ENCODE results near the gene CREB3L2. TPM values are rescaled to one million over a fixed set of nuclear protein-coding genes. Genes with fewer than 3 reads are reported as not detected.

CREB3L2 gene
- polyA plus RNA-seq, 1 of the 3 experiments (the other 2 are of a cell fraction) = 22.9 TPM

GRCh38 chr7:137976232-137976631 lies 25.7 kb downstream of the CREB3L2 start:
- no peak for TF ChIP-seq USF1 (IDR thresholded peaks at IDR 0.05; ENCODE audit: borderline replicate concordance, low read depth)
- TF ChIP-seq TEAD4 (IDR thresholded peaks at IDR 0.05; ENCODE audit: borderline replicate concordance, insufficient read depth) = no peak
- no peak for TF ChIP-seq YY1 (IDR thresholded peaks at IDR 0.05; ENCODE audit: low read depth)
- no peak for TF ChIP-seq CHD2 (IDR thresholded peaks at IDR 0.05; ENCODE audit: low read length, partially characterized antibody)
- TF ChIP-seq TCF12 (IDR thresholded peaks at IDR 0.05) = peak; percentile 17; the same call in 1 of the 2 replicates
- no peaks in the 10 kb centered on the region for H3K27me3 ChIP-seq (ENCODE audit: insufficient read depth)
- H3F3A ChIP-seq (replicated peaks; ENCODE audit: insufficient read depth) = peaks cover 16% of the 10 kb centered on the region
- CTCF ChIA-PET = interaction anchor here (1.1 kb wide), 1 partner anchor 38 kb away, joined by 3 read pairs; no protein-coding TSS in a partner anchor
- no peaks in the 10 kb centered on the region; the same call in 1 of the 2 replicates for H4K20me1 ChIP-seq (ENCODE audit: insufficient read depth)
- H3K27ac ChIP-seq (ENCODE audit: low read depth in 2 of 2, low read length in 1 of 2) = peak overlapping the region in 1 of 2 experiments; percentile 2; a peak in 2 of 4 replicates
- no peak overlapping the region for H2AFZ ChIP-seq (ENCODE audit: low read depth)
- no peaks in the 10 kb centered on the region for H3K9me3 ChIP-seq
- no peak for DNase-seq
- no peak overlapping the region for H3K9ac ChIP-seq
- H3K9me2 ChIP-seq = no peaks in the 10 kb centered on the region
- peaks cover 97% of the 10 kb centered on the region for H3K79me2 ChIP-seq (ENCODE audit: insufficient read depth)
- peaks cover 23 to 34% of the 10 kb centered on the region in 2 experiments; a peak in 3 of 4 replicates for H3K4me1 ChIP-seq (ENCODE audit: control insufficient read depth in 1 of 2, insufficient read depth in 2 of 2, low read depth in 1 of 2, low read length in 1 of 2)
- WGBS (ENCODE audit: low lambda C conversion rate) = 96% methylated on average over 3 of the region's 3 CpGs
- POLR2A ChIA-PET = no interaction called here
- H3K4me3 ChIP-seq (ENCODE audit: low read depth in 2 of 2, low read length in 1 of 2) = no peak overlapping the region
- H3K36me3 ChIP-seq (replicated peaks in 1 of 2; ENCODE audit: control insufficient read depth in 1 of 2, insufficient read depth in 2 of 2, low read length in 1 of 2) = peaks cover 0 to 6% of the 10 kb centered on the region in 2 experiments
- H3K4me2 ChIP-seq = no peak overlapping the region

DNA sequence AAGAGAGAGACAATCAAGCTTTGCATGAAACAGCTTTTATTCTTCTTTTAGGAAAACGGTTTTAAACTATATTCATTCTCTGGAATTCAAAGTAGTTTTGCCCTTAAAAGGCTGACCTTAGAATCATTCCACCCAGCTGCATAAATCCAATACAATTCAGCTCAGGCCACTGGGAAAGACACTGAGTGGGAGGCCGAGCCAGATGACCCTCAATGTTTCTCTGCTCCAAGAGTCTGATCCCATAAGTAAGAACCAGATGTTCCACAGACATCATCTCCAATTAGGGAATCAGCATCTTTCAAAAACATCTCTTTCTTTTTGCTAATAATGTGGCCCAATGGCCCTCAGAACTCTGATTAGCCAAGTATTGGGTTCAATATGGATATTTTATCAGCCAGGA lies 26.1 kb downstream of the CREB3L2 start:
- peaks cover 0 to 6% of the 10 kb centered on the region in 2 experiments for H3K36me3 ChIP-seq (replicated peaks in 1 of 2; ENCODE audit: control insufficient read depth in 1 of 2, insufficient read depth in 2 of 2, low read length in 1 of 2)
- no peak overlapping the region for H3K4me2 ChIP-seq
- H3K4me3 ChIP-seq (ENCODE audit: low read depth in 2 of 2, low read length in 1 of 2) = no peak overlapping the region
- H3K27me3 ChIP-seq (ENCODE audit: insufficient read depth) = no peaks in the 10 kb centered on the region
- POLR2A ChIA-PET = no interaction called here
- peaks cover 97% of the 10 kb centered on the region for H3K79me2 ChIP-seq (ENCODE audit: insufficient read depth)
- TF ChIP-seq RCOR1 (IDR thresholded peaks at IDR 0.05; ENCODE audit: low read length) (no peak), TEAD4 (IDR thresholded peaks at IDR 0.05; ENCODE audit: borderline replicate concordance, insufficient read depth) (no peak), SMC3 (IDR thresholded peaks at IDR 0.05; ENCODE audit: low read depth, low read length) (no peak), JUND (IDR thresholded peaks at IDR 0.05) (no peak), NRF1 (IDR thresholded peaks at IDR 0.05; ENCODE audit: low read depth, low read length) (no peak), MXI1 (IDR thresholded peaks at IDR 0.05; ENCODE audit: low read depth, low read length) (no peak), MAX (IDR thresholded peaks at IDR 0.05; ENCODE audit: low read depth) (no peak), SIN3A (IDR thresholded peaks at IDR 0.05; ENCODE audit: borderline replicate concordance, low read depth, low read length) (no peak), YY1 (IDR thresholded peaks at IDR 0.05; ENCODE audit: low read depth) (no peak), FOXM1 (IDR thresholded peaks at IDR 0.05; ENCODE audit: low read depth) (no peak), FOXJ3 (CRISPR knock-in tag; IDR thresholded peaks at IDR 0.05) (no peak), MEF2A (IDR thresholded peaks at IDR 0.05; ENCODE audit: borderline replicate concordance, low read depth) (no peak), RAD21 (IDR thresholded peaks at IDR 0.05; ENCODE audit: low read length) (no peak)
- TF ChIP-seq, protein P1, sequence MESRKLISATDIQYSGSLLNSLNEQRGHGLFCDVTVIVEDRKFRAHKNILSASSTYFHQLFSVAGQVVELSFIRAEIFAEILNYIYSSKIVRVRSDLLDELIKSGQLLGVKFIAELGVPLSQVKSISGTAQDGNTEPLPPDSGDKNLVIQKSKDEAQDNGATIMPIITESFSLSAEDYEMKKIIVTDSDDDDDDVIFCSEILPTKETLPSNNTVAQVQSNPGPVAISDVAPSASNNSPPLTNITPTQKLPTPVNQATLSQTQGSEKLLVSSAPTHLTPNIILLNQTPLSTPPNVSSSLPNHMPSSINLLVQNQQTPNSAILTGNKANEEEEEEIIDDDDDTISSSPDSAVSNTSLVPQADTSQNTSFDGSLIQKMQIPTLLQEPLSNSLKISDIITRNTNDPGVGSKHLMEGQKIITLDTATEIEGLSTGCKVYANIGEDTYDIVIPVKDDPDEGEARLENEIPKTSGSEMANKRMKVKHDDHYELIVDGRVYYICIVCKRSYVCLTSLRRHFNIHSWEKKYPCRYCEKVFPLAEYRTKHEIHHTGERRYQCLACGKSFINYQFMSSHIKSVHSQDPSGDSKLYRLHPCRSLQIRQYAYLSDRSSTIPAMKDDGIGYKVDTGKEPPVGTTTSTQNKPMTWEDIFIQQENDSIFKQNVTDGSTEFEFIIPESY (IDR thresholded peaks at IDR 0.05; ENCODE audit: borderline replicate concordance, low read depth) = no peak
- TF ChIP-seq, protein P2, sequence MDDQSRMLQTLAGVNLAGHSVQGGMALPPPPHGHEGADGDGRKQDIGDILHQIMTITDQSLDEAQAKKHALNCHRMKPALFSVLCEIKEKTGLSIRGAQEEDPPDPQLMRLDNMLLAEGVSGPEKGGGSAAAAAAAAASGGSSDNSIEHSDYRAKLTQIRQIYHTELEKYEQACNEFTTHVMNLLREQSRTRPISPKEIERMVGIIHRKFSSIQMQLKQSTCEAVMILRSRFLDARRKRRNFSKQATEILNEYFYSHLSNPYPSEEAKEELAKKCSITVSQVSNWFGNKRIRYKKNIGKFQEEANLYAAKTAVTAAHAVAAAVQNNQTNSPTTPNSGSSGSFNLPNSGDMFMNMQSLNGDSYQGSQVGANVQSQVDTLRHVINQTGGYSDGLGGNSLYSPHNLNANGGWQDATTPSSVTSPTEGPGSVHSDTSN (IDR thresholded peaks at IDR 0.05) = no peak
- no peak overlapping the region for H2AFZ ChIP-seq (ENCODE audit: low read depth)
- peaks cover 21% of the 10 kb centered on the region for H3F3A ChIP-seq (replicated peaks; ENCODE audit: insufficient read depth)
- no peaks in the 10 kb centered on the region; the same call in 1 of the 2 replicates for H4K20me1 ChIP-seq (ENCODE audit: insufficient read depth)
- no peak overlapping the region for H3K9ac ChIP-seq
- WGBS (ENCODE audit: low lambda C conversion rate) = 75% methylated on average over 2 of the region's 2 CpGs
- no peaks in the 10 kb centered on the region for H3K9me3 ChIP-seq
- peak overlapping the region; percentile 2 to 16; a peak in 2 of 4 replicates for H3K27ac ChIP-seq (ENCODE audit: low read depth in 2 of 2, low read length in 1 of 2)
- H3K9me2 ChIP-seq = no peaks in the 10 kb centered on the region
- no peak for DNase-seq
- CTCF ChIA-PET = interaction anchor here (0.7 to 1.1 kb wide), 3 partner anchors 33 to 45 kb away, joined by 3 read pairs; no protein-coding TSS in a partner anchor
- peaks cover 23 to 30% of the 10 kb centered on the region in 2 experiments; a peak in 3 of 4 replicates for H3K4me1 ChIP-seq (ENCODE audit: control insufficient read depth in 1 of 2, insufficient read depth in 2 of 2, low read depth in 1 of 2, low read length in 1 of 2)

Measured in SK-N-SH (cell line).